ENCODE results near the gene SETD7.

DNA sequence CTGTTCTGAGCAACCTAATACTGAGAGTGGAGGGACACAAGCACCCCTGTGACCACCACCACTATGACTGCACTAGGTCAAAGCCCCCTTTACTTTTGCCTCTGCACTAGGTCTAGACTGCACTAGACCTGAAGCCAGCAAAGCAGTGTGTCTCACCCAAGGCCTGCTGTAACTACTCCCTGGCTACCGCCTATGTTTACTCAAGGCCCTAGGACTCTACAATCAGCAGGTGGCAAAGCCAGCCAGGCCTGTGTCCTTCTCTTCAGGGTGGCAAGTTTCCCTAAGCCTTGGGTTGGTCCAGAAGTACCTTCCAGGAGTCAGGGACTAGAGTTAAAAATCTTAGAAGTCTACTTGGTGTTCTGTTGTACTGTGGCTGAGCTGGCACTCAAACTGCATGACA is 86.2 kb downstream of the SETD7 start:
- TF ChIP-seq, protein P1, sequence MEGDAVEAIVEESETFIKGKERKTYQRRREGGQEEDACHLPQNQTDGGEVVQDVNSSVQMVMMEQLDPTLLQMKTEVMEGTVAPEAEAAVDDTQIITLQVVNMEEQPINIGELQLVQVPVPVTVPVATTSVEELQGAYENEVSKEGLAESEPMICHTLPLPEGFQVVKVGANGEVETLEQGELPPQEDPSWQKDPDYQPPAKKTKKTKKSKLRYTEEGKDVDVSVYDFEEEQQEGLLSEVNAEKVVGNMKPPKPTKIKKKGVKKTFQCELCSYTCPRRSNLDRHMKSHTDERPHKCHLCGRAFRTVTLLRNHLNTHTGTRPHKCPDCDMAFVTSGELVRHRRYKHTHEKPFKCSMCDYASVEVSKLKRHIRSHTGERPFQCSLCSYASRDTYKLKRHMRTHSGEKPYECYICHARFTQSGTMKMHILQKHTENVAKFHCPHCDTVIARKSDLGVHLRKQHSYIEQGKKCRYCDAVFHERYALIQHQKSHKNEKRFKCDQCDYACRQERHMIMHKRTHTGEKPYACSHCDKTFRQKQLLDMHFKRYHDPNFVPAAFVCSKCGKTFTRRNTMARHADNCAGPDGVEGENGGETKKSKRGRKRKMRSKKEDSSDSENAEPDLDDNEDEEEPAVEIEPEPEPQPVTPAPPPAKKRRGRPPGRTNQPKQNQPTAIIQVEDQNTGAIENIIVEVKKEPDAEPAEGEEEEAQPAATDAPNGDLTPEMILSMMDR (IDR thresholded peaks at IDR 0.05): no peak
- no peak for TF ChIP-seq EZH2 (IDR thresholded peaks at IDR 0.05; ENCODE audit: borderline replicate concordance, insufficient read depth, low read depth, low read length, poor library complexity, severe bottlenecking)

Measured in B cell (primary cell).